Prostate gland (tissue), 2 donors: ENCODE data around the gene KIAA1210.

Experiments
- CTCF ChIP-seq, 4 experiments: fragments of 200-600 bp in 2 of 4; fragments of 450-650 bp in 2 of 4; sonication (generic) in 2 of 4; IDR thresholded peaks; 1 replicate in 3 of 4; 2 replicates in 1 of 4; pipeline ENCODE4 v1.5.1; 2016 to 2019; ENCODE audit warnings: antibody characterized with exemption in 4 of 4, mild to moderate bottlenecking in 2 of 4, moderate library complexity in 2 of 4
- POLR2A ChIP-seq: fragments of 450-650 bp; IDR thresholded peaks from one replicate; pipeline ENCODE4 v1.6.1; 2016; ENCODE audit warnings: antibody characterized with exemption, mild to moderate bottlenecking
- POLR2AphosphoS5 ChIP-seq: sonication (generic); formaldehyde crosslinking; IDR thresholded peaks from one replicate; pipeline ENCODE4 v1.6.1; 2017; ENCODE audit warnings: antibody characterized with exemption

GRCh38 chrX:119150163-119151050 is 22.8 kb upstream of the KIAA1210 start:
- TF ChIP-seq CTCF (IDR thresholded peaks at IDR 0.05) (no peak), POLR2A (no peak), POLR2AphosphoS5 (no peak)
